NCI-H146 treated with DMSO at 0.1 percent for 48 hours (cell line): ENCODE measurements around the gene ADCK1.
"Not testable (repeated sequence)": the region's sequence is repeated elsewhere in the genome, so short reads cannot be mapped to it uniquely, and the experiment has no call there.

Experiments used
- DNase-seq: peaks from one replicate; lab custom pipeline; 2025; ENCODE audit not compliant: unreplicated experiment; lab: John Stamatoyannopoulos, UW

ADCK1 gene

GRCh38 chr14:77864085-77864484, 64.2 kb downstream of the ADCK1 start:
- no peak for DNase-seq

GRCh38 chr14:77864580-77864979, 64.7 kb downstream of the ADCK1 start:
- no peak for DNase-seq

- DNase-seq: no peak
Measured at GRCh38 chr14:77865455-77865854, 65.5 kb downstream of the ADCK1 start.

GRCh38 chr14:77866932-77867331, 67.0 kb downstream of the ADCK1 start:
- no peak for DNase-seq

GRCh38 chr14:77867476-77867875, 67.6 kb downstream of the ADCK1 start:
- no peak for DNase-seq

GRCh38 chr14:77868552-77869285, 68.8 kb downstream of the ADCK1 start:
- DNase-seq: peak; percentile 7

GRCh38 chr14:77869340-77869739, 69.4 kb downstream of the ADCK1 start:
- no peak for DNase-seq

- no peak for DNase-seq
Measured at GRCh38 chr14:77870646-77871045, 70.7 kb downstream of the ADCK1 start.

- DNase-seq: no peak
Measured at GRCh38 chr14:77872152-77872551, 72.2 kb downstream of the ADCK1 start.

- DNase-seq: no peak
Measured at GRCh38 chr14:77872983-77873382, 73.1 kb downstream of the ADCK1 start.

GRCh38 chr14:77878783-77879182, 78.9 kb downstream of the ADCK1 start:
- no peak for DNase-seq

GRCh38 chr14:77880056-77880455, 80.1 kb downstream of the ADCK1 start:
- no peak for DNase-seq

GRCh38 chr14:77882098-77882497, 82.2 kb downstream of the ADCK1 start:
- peak; percentile 37 for DNase-seq

GRCh38 chr14:77882636-77883035, 82.7 kb downstream of the ADCK1 start:
- DNase-seq: no peak

GRCh38 chr14:77883131-77883846, 83.4 kb downstream of the ADCK1 start:
- DNase-seq: peak; percentile 25

GRCh38 chr14:77883847-77884238, 83.9 kb downstream of the ADCK1 start:
- no peak for DNase-seq

- DNase-seq: no peak
Measured at GRCh38 chr14:77885367-77885766, 85.5 kb downstream of the ADCK1 start.

GRCh38 chr14:77886010-77886409, 86.1 kb downstream of the ADCK1 start:
- no peak for DNase-seq

GRCh38 chr14:77888903-77889302, 89.0 kb downstream of the ADCK1 start:
- DNase-seq: not testable (repeated sequence)

- no peak for DNase-seq
Measured at GRCh38 chr14:77889971-77890442, 90.1 kb downstream of the ADCK1 start.

GRCh38 chr14:77890873-77891272, 91.0 kb downstream of the ADCK1 start:
- no peak for DNase-seq

GRCh38 chr14:77892381-77892871, 92.5 kb downstream of the ADCK1 start:
- DNase-seq: no peak
